CD4-positive, alpha-beta T cell treated with Interleukin-4 for 4 hours (primary cell): Measurements from ENCODE around the gene CX3CL1.
"Not testable (repeated sequence)": the region's sequence is repeated elsewhere in the genome, so short reads cannot be mapped to it uniquely, and the experiment has no call there.

Experiments used
- DNase-seq: peaks from one replicate; pipeline ENCODE4 v3.0.0-alpha.2; 2020

Gene CX3CL1

DNA sequence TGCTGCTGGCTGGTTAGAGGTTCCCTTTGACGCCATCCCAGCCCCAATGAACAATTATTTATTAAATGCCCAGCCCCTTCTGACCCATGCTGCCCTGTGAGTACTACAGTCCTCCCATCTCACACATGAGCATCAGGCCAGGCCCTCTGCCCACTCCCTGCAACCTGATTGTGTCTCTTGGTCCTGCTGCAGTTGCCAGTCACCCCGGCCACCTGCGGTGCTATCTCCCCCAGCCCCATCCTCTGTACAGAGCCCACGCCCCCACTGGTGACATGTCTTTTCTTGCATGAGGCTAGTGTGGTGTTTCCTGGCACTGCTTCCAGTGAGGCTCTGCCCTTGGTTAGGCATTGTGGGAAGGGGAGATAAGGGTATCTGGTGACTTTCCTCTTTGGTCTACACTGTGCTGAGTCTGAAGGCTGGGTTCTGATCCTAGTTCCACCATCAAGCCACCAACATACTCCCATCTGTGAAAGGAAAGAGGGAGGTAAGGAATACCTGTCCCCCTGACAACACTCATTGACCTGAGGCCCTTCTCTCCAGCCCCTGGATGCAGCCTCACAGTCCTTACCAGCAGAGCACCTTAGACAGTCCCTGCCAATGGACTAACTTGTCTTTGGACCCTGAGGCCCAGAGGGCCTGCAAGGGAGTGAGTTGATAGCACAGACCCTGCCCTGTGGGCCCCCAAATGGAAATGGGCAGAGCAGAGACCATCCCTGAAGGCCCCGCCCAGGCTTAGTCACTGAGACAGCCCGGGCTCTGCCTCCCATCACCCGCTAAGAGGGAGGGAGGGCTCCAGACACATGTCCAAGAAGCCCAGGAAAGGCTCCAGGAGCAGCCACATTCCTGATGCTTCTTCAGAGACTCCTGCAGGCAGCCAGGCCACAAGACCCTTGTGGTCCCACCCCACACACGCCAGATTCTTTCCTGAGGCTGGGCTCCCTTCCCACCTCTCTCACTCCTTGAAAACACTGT, 11.3 kb downstream of the CX3CL1 start:
- no peak for DNase-seq

DNA sequence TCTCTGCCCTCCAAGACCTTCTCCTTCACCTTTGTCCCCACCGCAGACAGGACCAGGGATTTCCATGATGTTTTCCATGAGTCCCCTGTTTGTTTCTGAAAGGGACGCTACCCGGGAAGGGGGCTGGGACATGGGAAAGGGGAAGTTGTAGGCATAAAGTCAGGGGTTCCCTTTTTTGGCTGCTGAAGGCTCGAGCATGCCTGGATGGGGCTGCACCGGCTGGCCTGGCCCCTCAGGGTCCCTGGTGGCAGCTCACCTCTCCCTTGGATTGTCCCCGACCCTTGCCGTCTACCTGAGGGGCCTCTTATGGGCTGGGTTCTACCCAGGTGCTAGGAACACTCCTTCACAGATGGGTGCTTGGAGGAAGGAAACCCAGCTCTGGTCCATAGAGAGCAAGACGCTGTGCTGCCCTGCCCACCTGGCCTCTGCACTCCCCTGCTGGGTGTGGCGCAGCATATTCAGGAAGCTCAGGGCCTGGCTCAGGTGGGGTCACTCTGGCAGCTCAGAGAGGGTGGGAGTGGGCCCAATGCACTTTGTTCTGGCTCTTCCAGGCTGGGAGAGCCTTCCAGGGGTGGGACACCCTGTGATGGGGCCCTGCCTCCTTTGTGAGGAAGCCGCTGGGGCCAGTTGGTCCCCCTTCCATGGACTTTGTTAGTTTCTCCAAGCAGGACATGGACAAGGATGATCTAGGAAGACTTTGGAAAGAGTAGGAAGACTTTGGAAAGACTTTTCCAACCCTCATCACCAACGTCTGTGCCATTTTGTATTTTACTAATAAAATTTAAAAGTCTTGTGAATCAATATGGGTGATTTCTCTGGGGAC, 12.2 kb downstream of the CX3CL1 start:
- no peak for DNase-seq

DNA sequence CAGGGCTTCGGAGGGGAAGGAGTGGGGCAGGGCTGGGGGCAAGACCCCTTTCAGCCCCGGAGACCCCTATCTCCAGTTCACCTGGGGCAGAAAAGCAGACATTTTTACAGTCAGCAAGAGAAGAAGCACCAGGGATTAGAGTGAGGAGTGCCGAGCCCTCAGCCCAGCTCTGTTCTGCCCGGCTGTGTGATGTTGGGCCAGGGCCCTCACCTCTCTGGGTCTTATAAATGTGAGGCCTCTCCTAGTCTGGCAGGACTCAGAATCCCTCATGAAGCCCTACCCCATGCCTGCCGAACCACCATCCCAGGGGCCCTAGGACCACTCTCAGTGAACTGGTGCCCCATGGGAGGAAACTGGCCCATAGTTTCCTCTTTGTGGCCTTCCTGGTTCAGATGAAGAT, 12.8 kb downstream of the CX3CL1 start:
- DNase-seq, result no peak

DNA sequence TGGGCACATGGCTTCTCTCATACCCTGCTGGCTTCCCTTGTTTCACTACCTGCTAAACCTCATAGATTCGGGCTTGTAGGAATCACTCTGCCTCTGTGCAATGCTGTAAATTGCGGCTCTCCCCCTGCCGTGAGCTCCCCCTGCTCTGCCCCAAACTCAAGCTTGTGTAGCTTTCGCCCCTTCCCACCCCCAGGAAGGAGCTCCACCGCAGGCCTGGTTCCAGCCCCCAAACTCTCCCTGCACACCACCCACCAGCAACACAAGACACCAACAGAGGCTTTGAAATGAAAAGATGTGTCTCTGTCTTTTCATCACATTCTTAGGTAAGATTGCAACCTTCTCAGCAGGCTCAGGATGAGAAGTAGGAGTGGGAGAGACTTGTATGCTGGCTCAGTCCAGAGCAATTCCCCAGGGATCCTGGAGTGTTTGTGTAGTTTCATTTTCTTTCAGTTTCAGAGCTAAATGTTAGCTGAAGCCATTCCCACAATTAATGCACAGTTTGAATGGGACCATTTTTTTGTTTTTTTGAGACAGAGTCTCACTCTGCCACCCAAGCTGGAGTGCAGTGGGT, 14.2 kb downstream of the CX3CL1 start:
- DNase-seq, result no peak

DNA sequence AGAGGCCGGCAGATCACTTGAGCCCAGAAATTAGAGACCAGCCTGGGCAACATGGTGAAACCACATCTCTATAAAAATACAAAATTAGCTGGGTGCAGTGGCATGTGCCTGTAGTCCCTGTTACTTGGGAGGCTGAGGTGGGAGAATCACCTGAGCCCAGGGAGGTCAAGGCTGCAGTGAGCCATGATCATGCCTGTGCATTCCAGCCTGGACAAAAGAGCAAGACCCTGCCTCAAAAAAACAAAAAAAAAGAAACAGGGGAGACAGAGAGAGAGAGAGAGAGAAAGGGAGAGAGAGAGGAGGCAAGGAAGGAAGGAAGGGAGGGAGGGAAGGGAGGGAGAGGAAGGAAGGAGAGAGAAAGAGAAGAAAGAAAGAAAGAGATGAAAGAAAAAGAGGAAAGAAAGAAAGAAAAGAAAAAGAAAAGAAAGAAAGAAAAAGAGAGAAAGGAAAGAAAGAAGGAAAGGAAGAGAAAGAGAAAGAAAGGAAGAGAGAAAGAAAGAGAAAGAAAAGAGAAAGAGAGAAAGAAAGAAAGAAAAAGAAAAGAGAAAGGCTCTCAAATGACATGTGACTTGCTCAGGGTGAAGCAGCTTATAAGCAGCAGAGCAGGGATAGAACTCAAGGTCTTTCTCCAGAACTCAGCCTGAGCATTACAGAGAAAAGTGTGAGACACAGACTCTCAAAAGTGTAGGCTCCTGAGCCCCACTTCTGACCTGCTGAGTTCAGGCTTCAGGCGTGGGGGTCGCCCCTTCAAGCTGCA, 15.5 kb downstream of the CX3CL1 start:
- DNase-seq, result no peak

DNA sequence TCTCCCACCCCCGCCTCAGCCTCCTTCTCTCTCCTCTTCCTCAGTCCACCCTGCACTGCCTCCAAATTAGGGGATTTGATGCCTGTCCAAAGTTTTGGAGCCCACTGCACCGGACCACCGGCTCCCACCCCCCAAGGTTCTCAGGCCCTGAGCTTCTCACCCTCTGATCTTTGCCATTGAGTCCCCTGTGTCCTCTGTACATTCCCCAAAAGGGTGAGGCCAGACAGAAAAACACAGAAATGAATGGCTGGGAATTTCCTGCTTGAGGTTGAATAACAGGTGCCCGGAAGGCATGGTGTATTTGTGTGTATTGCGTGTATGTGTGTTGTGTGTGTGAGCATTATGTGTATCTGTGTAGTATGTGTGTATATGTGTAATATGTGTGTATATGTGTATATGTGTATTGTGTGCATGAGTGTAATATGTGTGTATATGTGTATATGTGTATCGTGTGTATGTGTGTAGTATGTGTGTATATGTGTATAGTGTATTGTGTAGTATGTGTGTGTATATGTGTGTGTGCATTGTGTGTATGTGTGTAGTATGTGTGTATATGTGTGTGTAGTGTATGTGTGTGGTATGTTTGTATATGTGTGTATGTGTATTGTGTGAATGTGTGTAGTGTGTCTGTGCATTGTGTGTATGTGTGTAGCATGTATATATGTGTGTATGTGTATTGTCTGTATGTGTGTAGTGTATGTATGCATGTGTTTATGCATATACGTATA, 16.2 kb downstream of the CX3CL1 start:
- no peak for DNase-seq

DNA sequence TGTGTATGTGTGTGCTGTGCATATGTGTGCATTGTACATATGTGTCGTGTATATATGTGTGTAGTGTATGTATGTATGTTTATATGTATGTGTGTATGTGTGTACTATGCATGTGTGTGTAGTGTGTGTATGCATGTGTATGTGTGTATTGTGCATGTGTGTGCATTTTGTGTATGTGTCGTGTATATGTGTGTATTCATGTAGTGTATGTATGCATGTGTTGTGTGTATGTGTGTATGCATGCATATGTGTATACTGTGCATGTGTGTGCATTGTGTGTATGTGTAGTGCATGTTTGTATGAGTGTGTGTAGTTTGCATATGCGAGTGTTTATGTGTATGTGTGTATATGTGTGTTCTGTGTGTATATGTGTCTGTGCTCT, 16.8 kb downstream of the CX3CL1 start:
- DNase-seq, result no peak

DNA sequence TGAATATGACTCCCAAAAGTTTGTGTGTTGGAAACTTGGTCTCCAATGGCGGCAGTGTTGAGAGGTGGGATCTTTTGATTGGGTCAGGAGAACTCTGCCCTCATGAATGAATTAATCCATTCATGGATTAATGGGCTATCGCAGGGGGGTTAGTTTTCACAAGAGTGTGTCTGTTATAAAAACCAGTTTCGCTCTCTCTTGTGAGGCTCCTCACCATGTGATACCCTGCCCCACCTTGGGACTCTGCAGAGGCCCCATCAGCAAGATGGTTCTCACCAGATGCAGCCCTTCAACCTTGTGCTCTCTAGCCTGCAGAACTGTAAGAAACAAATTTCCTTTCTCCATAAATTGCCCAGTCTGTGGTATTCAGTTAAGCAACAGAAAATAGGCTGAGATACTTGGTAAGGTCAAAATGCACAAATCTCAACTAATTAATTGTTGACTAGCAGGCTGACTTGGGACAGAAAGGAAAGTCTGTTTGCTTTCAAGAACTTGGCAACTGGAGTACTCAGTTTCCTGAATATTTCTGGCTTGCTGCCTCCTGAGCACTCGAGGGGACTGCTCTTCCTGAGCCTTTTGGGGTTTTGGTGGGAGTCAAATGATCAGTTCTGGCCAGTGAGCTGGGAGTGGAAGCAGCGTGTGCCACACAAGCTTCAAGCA, 18.5 kb downstream of the CX3CL1 start:
- DNase-seq, result no peak

DNA sequence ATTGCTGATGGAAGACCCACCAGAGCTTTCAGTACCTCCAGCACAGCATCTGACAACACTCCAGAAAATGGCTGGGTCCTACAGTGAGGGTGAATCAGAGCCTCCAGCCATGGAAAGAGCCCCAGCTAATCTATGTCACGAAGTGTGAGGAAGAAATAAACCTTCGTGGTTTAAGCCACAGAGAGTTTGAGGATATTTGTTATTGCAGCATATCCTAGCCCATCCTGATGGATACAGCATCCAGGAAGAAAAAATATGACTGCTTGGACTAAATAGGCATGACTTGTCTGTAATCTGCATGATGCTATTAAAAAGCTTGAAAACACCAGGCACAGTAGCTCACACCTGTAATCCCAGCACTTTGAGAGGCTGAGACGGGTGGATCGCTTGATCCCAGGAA, 19.0 kb downstream of the CX3CL1 start:
- no peak for DNase-seq

DNA sequence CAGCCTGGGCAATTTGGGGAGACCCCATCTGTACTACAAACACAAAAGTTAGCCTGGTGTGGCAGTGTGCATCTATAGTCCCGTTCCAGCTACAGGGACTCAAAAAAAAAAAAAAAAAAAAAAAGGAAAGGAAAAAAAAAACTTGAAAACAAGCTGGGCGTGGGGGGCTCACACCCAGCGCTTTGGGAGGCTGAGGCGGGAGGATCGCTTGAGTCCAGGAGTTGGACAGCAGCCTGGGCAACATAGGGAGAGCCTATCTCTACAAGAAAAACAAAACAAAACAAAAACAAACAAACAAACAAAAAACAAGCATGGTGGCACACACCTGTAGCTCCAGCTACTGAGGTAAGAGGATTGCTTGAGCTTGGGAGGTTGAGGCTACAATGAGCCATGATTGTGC, 19.4 kb downstream of the CX3CL1 start:
- DNase-seq, result no peak

DNA sequence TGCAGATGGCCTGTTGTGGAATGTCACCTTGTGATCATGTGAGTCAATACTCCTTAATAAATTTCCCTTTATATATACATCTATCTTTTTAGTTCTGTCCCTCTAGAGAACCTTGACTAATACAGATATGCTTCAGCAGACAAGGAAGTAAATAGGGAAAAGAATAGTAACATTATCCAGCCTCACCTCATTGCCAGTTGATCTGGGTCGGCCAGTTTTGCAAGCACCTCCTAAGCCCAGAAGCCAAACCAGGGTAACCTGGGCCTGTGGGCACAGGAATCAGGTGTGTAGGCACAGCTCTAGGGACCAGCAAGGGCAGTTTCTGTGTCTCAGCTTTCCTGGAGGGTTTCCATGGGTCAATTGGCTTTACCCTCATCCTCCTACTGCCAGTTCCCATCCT, 20.4 kb downstream of the CX3CL1 start:
- no peak for DNase-seq

DNA sequence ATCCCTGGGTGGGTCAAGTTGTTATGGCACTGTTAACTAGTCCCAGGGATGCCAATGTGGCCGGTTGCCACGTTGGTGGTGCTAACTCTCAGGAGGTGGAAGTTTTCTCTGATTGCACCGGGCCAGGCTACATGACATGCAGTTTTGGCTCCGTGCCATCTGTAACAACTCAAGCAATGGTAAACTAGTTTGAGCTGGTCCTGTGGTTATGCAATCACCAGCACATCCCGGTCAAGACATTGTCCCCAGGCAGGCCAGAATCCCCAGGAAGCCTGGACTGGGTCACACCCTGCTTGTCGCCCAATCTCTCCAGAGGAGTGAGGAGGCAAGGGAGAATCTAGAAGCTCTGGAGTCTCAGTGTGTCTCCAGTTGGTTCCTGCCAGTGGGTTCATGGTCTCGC, 22.2 kb downstream of the CX3CL1 start:
- no peak for DNase-seq

DNA sequence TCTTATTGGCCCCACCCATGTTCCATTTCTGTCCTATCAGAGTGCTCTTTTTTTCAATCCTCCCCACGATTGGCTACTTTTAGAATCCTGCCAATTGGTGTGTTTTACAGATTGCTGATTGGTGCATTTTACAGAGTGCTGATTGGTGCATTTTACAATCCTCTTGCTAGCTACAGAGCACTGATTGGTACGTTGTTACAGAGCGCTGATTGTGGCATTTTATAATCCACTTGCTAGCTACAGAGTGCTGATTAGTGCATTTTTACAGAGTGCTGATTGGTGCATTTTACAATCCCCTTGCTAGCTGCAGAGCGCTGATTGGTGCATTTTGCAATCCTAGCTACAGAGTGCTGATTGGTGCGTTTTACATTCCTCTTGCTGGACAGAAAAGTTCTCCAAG, 22.7 kb downstream of the CX3CL1 start:
- DNase-seq, result no peak

DNA sequence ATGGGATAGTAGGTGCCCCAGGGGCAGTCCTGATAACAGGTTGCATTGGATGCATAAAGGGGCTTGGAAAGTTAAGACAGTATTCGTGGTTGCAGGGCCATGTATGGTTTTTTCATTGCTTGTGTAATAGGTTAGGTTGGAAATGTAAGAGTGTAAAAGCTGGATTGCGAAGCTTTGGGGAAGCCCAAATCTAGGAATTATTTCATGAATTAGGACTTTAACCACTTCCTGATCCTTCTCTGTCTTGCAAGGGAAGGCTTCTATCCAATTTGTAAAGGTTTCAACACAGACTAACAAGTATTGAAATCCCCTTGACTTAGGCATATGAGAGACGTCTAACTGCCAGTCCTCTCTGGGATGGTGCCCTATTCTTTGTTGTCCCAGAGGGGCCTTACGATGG, 24.5 kb downstream of the CX3CL1 start:
- no peak for DNase-seq

DNA sequence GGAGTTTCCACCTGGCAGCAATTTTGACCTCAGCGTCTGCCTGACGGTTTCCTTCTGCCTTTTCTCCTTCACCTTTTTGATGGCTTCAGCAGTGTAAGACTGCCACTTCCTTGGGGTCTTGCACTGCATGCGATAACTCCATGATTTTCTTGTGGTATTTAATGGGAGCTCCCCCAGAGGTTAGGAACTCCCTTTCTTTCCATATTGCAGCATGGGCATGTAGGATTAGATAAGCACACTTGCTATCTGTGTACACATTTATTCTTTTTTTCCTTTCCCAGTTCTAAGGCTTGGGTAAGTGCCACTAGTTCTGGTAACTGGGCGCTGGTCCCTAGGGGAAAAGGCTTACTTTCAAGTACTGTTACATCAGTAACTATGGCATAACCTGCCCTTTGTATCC, 25.2 kb downstream of the CX3CL1 start:
- not testable (repeated sequence) for DNase-seq

DNA sequence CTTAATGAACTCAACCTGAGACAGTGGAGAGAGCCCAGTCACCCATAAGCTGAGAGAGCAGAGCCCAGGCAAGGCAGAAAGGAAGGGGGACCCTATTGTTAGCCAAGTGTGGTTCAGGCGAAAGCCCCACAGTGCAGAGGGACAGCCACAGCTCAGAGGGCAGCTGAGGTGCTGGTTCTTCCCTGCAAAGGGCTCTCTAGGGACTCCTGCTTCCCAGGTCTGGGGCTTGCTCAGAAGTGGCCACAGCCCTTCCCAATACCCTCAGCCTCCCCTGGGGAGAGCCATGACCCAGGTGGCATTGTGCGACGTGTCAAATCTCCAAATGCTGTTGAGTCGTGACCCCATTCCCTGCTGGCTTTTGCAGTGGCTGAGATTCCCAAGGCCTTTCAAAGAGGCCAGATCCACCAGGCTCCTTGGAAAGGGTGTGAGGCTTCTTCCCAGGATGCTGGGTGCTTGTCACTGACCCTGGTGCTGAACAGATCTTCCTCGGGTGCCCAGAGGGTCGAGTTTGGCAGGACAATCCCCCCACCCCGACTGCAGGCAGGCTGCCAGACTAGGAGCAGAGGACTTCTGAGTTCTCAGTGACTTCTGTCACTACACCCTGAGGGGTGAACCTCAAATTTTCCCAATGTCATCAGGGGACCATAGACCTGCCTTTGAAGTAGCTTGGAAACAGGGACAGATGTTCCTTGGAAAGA, 29.8 kb downstream of the CX3CL1 start:
- no peak for DNase-seq

DNA sequence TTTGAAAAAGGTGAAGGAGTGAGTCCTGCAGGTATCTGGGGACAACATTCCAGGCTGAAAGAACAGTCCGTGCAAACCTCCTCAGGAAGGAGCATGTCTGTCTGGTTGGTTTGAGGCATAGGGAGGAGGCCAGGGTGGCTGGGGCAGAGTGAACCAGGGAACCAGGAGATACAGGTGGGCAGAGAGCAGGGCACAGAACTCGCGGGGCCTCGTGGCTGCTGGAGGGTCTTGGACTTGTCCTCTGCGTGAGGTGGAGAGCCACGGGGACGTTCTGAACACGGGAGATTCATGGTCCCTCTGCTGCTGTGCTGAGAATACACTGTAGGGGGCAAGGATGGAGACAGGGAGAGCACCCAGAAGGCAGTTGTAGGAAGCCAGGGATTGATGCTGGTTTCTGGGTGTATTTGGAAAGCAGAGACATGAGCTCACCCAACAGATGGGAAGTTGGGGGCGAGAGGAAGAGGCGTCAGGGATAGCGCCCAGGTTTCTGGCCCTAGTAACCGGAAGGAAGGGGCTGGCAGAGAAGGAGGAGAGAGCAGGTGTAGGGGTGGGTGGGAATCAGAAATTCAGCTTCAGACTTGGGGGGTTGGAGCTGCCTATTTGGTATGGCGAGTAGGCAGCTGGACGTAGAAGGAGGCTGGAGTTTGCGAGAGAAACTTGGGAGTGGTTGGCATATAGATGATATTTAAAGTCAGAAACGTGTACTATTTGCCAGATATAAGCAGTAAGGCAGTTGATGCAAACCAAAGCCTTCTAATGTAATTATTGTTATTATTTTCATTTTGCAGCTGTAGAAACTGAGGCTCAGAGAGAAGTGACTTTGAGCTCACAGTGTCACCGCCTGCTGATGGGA, 31.9 kb downstream of the CX3CL1 start, which contains the start of gene CCL17:
CCL17 (plus strand) TSS at position 803 of the 853 bp plus-strand sequence. CDS start 9,166 bp downstream, outside the sequence.
- no peak for DNase-seq

DNA sequence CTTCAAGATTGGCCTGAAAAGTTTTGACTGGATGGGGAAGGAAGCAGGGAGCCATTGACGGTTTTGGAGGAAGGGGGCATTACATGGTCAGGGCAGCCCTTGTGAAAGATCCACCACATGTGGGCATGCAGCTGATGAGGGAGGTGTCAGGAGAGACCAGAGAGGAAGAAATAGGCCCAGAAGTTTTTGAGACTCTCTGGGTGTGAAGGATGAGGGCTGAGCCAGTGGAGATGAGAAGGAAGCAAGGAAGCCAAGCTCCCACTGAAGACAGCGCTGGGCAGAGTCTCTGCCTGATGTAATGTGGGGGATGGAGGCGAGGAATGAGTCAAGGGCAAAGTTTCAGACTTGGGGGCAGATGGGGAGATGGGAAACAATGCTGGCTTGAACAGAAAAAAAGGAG, 32.8 kb downstream of the CX3CL1 start:
- no peak for DNase-seq

DNA sequence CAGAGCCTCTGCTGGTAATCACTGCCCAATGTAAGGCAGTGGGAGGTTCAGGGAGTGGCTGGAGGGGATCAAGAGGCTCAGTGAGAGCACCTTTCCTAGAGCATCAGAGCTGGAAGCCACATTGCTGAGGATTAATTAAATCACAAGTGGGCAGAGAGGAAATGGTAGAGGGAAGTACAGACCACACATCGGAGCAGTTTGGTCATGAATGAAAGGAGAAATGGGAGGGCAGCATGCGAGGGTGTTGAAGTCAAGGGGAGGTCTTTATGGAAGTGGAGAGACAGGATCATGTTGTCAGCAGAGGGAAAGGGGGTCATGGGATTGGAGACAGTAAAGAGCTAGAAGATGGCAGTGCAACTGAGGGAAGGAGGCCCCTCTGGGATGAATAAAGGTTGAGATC, 34.6 kb downstream of the CX3CL1 start:
- DNase-seq, result no peak
